Measurements from ENCODE around the gene SETD6. TPM values are rescaled to one million over a fixed set of nuclear protein-coding genes. Genes with fewer than 3 reads are reported as not detected.

The SETD6 gene
- polyA plus RNA-seq, 1 of the 3 experiments (the other 2 are of a cell fraction): 17.2 TPM

DNA sequence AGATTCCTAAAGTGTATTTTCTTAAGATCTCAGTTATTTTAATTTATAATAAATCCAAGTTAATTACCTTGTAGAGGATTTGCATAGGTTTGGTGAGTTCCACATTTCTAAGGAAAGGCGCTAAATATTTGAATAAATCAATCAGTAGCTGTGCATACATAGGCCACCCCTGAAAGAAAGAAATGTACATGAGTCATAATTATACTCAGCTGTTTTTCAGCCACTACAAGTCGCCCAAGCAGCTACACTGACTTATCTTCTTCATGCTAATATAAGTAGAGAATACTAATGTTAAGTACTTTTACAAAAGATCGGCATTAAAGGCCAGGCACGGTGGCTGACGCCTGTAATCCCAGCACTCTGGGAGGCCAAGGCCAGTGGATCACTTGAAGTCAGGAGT is 14.9 kb downstream of the SETD6 start:
- Histone ChIP-seq H3K27me3 (ENCODE audit: insufficient read depth) (no peaks in the 10 kb centered on the region), H3K4me1 (ENCODE audit: control insufficient read depth in 1 of 2, insufficient read depth in 2 of 2, low read depth in 1 of 2, low read length in 1 of 2) (no peaks in the 10 kb centered on the region), H3K9ac (no peak overlapping the region), H2AFZ (ENCODE audit: low read depth) (no peak overlapping the region), H3K4me2 (no peak overlapping the region), H4K20me1 (ENCODE audit: insufficient read depth) (no peaks in the 10 kb centered on the region; the same call in 1 of the 2 replicates), H3K4me3 (ENCODE audit: low read depth in 2 of 2, low read length in 1 of 2) (no peak overlapping the region), H3K9me3 (no peaks in the 10 kb centered on the region), H3K27ac (ENCODE audit: low read depth in 2 of 2, low read length in 1 of 2) (no peak overlapping the region), H3K79me2 (ENCODE audit: insufficient read depth) (0 out of 2 replicates have a peak, but pooled peaks cover 9% of the 10 kb centered on the region), H3K9me2 (no peaks in the 10 kb centered on the region), H3K36me3 (replicated peaks in 1 of 2; ENCODE audit: control insufficient read depth in 1 of 2, insufficient read depth in 2 of 2, low read length in 1 of 2) (peaks cover 70 to 73% of the 10 kb centered on the region in 2 experiments), H3F3A (replicated peaks; ENCODE audit: insufficient read depth) (peaks cover 14% of the 10 kb centered on the region)
- POLR2A ChIA-PET: no interaction called here
- DNase-seq: no peak
- CTCF ChIA-PET: interaction anchor here (1.0 to 2.8 kb wide), 3 partner anchors 12 to 14 kb away, joined by 3 to 9 read pairs (median 5); no protein-coding TSS in a partner anchor
- TF ChIP-seq TEAD4 (IDR thresholded peaks at IDR 0.05; ENCODE audit: borderline replicate concordance, insufficient read depth) (no peak), GABPA (IDR thresholded peaks at IDR 0.05; ENCODE audit: low read depth) (no peak), EP300 (IDR thresholded peaks at IDR 0.05; ENCODE audit: borderline replicate concordance in 1 of 2, low read depth in 1 of 2, low read length in 1 of 2) (no peak), NRF1 (IDR thresholded peaks at IDR 0.05; ENCODE audit: low read depth, low read length) (no peak), FOXJ3 (CRISPR knock-in tag; IDR thresholded peaks at IDR 0.05) (no peak), EZH2phosphoT487 (IDR thresholded peaks at IDR 0.05; ENCODE audit: borderline replicate concordance, low read depth) (no peak), ELF1 (IDR thresholded peaks at IDR 0.05) (no peak), FOXM1 (IDR thresholded peaks at IDR 0.05; ENCODE audit: low read depth) (no peak), SMC3 (IDR thresholded peaks at IDR 0.05; ENCODE audit: low read depth, low read length) (no peak), JUND (IDR thresholded peaks at IDR 0.05) (no peak)
- TF ChIP-seq, protein P1, sequence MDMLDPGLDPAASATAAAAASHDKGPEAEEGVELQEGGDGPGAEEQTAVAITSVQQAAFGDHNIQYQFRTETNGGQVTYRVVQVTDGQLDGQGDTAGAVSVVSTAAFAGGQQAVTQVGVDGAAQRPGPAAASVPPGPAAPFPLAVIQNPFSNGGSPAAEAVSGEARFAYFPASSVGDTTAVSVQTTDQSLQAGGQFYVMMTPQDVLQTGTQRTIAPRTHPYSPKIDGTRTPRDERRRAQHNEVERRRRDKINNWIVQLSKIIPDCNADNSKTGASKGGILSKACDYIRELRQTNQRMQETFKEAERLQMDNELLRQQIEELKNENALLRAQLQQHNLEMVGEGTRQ (IDR thresholded peaks at IDR 0.05; ENCODE audit: borderline replicate concordance, low read depth, low read length): no peak
- TF ChIP-seq, protein P2, sequence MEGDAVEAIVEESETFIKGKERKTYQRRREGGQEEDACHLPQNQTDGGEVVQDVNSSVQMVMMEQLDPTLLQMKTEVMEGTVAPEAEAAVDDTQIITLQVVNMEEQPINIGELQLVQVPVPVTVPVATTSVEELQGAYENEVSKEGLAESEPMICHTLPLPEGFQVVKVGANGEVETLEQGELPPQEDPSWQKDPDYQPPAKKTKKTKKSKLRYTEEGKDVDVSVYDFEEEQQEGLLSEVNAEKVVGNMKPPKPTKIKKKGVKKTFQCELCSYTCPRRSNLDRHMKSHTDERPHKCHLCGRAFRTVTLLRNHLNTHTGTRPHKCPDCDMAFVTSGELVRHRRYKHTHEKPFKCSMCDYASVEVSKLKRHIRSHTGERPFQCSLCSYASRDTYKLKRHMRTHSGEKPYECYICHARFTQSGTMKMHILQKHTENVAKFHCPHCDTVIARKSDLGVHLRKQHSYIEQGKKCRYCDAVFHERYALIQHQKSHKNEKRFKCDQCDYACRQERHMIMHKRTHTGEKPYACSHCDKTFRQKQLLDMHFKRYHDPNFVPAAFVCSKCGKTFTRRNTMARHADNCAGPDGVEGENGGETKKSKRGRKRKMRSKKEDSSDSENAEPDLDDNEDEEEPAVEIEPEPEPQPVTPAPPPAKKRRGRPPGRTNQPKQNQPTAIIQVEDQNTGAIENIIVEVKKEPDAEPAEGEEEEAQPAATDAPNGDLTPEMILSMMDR (IDR thresholded peaks at IDR 0.05): no peak
- TF ChIP-seq, protein P3, sequence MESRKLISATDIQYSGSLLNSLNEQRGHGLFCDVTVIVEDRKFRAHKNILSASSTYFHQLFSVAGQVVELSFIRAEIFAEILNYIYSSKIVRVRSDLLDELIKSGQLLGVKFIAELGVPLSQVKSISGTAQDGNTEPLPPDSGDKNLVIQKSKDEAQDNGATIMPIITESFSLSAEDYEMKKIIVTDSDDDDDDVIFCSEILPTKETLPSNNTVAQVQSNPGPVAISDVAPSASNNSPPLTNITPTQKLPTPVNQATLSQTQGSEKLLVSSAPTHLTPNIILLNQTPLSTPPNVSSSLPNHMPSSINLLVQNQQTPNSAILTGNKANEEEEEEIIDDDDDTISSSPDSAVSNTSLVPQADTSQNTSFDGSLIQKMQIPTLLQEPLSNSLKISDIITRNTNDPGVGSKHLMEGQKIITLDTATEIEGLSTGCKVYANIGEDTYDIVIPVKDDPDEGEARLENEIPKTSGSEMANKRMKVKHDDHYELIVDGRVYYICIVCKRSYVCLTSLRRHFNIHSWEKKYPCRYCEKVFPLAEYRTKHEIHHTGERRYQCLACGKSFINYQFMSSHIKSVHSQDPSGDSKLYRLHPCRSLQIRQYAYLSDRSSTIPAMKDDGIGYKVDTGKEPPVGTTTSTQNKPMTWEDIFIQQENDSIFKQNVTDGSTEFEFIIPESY (IDR thresholded peaks at IDR 0.05; ENCODE audit: borderline replicate concordance, low read depth): no peak
- WGBS (ENCODE audit: low lambda C conversion rate): 96% methylated on average over 5 of the region's 5 CpGs
